Caco-2 (cell line): ENCODE results near the gene ABI3. TPM values are rescaled to one million over a fixed set of nuclear protein-coding genes. Genes with fewer than 3 reads are reported as not detected.

Experiments used
- BruUV-seq: library from RNA; stranded (reverse); fragments of 400-500 nt; replicated peaks from 2 replicates; lab custom pipeline; 2021; lab: Mats Ljungman, UMichigan
- CTCF ChIA-PET: fragments of 300-600 bp; sonication (Branson Sonifier 250); formaldehyde crosslinking; loops from one replicate; lab custom pipeline; 2022; ENCODE audit warnings: antibody characterized with exemption; lab: Charles Lee
- POLR2A ChIA-PET: fragments of 300-600 bp; sonication (Branson Sonifier 250); formaldehyde crosslinking; loops from one replicate; lab custom pipeline; 2022; ENCODE audit warnings: antibody characterized with exemption; lab: Charles Lee
- DNase-seq, 2 experiments: peaks; one replicate each; pipeline versions ENCODE4 v3.0.0 to v3.0.0-alpha.2; 2020 to 2022
- H3K27me3 ChIP-seq: replicated peaks from 2 replicates; pipeline ENCODE4 v1.6.0; 2011; ENCODE audit warnings: low read length; ENCODE audit not compliant: control insufficient read depth, insufficient read depth
- H3K36me3 ChIP-seq: 2 replicates; pipeline ENCODE4 v1.5.1; 2011; ENCODE audit warnings: low read length; ENCODE audit not compliant: control insufficient read depth, insufficient read depth
- H3K4me1 ChIP-seq: fragments of 250-450 bp; sonication (Bioruptor Pico); 2 replicates; pipeline ENCODE4 v1.5.1; 2020; ENCODE audit warnings: mild to moderate bottlenecking
- H3K4me3 ChIP-seq: 2 replicates; pipeline ENCODE4 v1.5.1; 2011; ENCODE audit warnings: low read depth, mild to moderate bottlenecking, control low read depth, low read length
- H3K9me3 ChIP-seq: fragments of 250-450 bp; sonication (Bioruptor Pico); 2 replicates; pipeline ENCODE4 v1.5.1; 2020; ENCODE audit warnings: mild to moderate bottlenecking, moderate library complexity
- H3K27ac Mint-ChIP-seq: one replicate; pipeline ENCODE4 v1.8.0; 2022; ENCODE audit warnings: mixed read lengths; ENCODE audit not compliant: unreplicated experiment
- H3K27me3 Mint-ChIP-seq: one replicate; pipeline ENCODE4 v1.8.0; 2022; ENCODE audit warnings: mixed read lengths; ENCODE audit not compliant: insufficient read depth, unreplicated experiment
- H3K36me3 Mint-ChIP-seq: one replicate; pipeline ENCODE4 v1.8.0; 2022; ENCODE audit warnings: mild to moderate bottlenecking, mixed read lengths; ENCODE audit not compliant: insufficient read depth, unreplicated experiment
- H3K4me1 Mint-ChIP-seq: one replicate; pipeline ENCODE4 v1.8.0; 2022; ENCODE audit warnings: low read depth, mixed read lengths; ENCODE audit not compliant: unreplicated experiment
- H3K4me3 Mint-ChIP-seq: one replicate; pipeline ENCODE4 v1.8.0; 2022; ENCODE audit warnings: mild to moderate bottlenecking, moderate library complexity, mixed read lengths; ENCODE audit not compliant: unreplicated experiment
- H3K9me3 Mint-ChIP-seq: one replicate; pipeline ENCODE4 v1.8.0; 2022; ENCODE audit warnings: mixed read lengths; ENCODE audit not compliant: unreplicated experiment
- CTCF ChIP-seq, 2 experiments: fragments of 200-600 bp in 1 of 2; IDR thresholded peaks; 1 replicate in 1 of 2; 2 replicates in 1 of 2; pipeline versions ENCODE4 v1.5.1 to v1.8.0; 2011 to 2022; ENCODE audit warnings: antibody characterized with exemption in 1 of 2, control low read depth in 1 of 2, inconsistent platforms in 1 of 2, low read depth in 1 of 2, low read length in 1 of 2, mild to moderate bottlenecking in 1 of 2, moderate library complexity in 1 of 2; ENCODE audit not compliant: insufficient read depth in 1 of 2, severe bottlenecking in 1 of 2, unreplicated experiment in 1 of 2
- intact Hi-C: fragments of 100-400 bp; cut with micrococcal nuclease; formaldehyde crosslinking; loops from one replicate; pipeline ENCODE4 v1.10.0; 2022; ENCODE audit not compliant: unreplicated experiment
- total RNA-seq: library from RNA; stranded (reverse); gene quantifications from 2 replicates; pipeline ENCODE4 v1.2.3, GENCODE V29; 2022

Gene ABI3
- total RNA-seq, 1 experiment from 2014 or later, result not detected

- H3K27me3 ChIP-seq, result no peaks in the 10 kb centered on the region
- H3K27me3 Mint-ChIP-seq, result peaks cover 3% of the 10 kb centered on the region
- H3K27ac Mint-ChIP-seq, result no peak overlapping the region
- no peak for TF ChIP-seq CTCF (IDR thresholded peaks at IDR 0.05; ENCODE audit: insufficient read depth in 1 of 2, low read depth in 1 of 2, low read length in 1 of 2, severe bottlenecking in 1 of 2, unreplicated experiment in 1 of 2)
- ChIA-PET CTCF (no interaction called here), POLR2A (no interaction called here)
- BruUV-seq, result no TSS peak
- H3K9me3 Mint-ChIP-seq, result no peaks in the 10 kb centered on the region
- no peaks in the 10 kb centered on the region for H3K36me3 ChIP-seq
- H3K4me3 Mint-ChIP-seq, result no peak overlapping the region
- H3K4me3 ChIP-seq, result no peak overlapping the region
- peaks cover 4% of the 10 kb centered on the region for H3K4me1 ChIP-seq
- H3K36me3 Mint-ChIP-seq, result no peaks in the 10 kb centered on the region
- intact Hi-C loops, result no loop called here
- H3K9me3 ChIP-seq, result no peaks in the 10 kb centered on the region
- no peak for DNase-seq
- H3K4me1 Mint-ChIP-seq, result no peaks in the 10 kb centered on the region
These were observed 30.5 kb downstream of the ABI3 start for GRCh38 chr17:49241040-49241439.

- intact Hi-C loops, result no loop called here
- H3K4me1 ChIP-seq, result peaks cover 2% of the 10 kb centered on the region
- Mint-ChIP-seq H3K36me3 (no peaks in the 10 kb centered on the region), H3K4me1 (no peaks in the 10 kb centered on the region), H3K9me3 (no peaks in the 10 kb centered on the region), H3K27ac (no peak overlapping the region), H3K27me3 (peaks cover 3% of the 10 kb centered on the region), H3K4me3 (no peak overlapping the region)
- BruUV-seq, result no TSS peak
- ChIA-PET POLR2A (no interaction called here), CTCF (no interaction called here)
- no peaks in the 10 kb centered on the region for H3K9me3 ChIP-seq
- H3K4me3 ChIP-seq, result no peak overlapping the region
- no peak for TF ChIP-seq CTCF (IDR thresholded peaks at IDR 0.05; ENCODE audit: insufficient read depth in 1 of 2, low read depth in 1 of 2, low read length in 1 of 2, severe bottlenecking in 1 of 2, unreplicated experiment in 1 of 2)
- no peak for DNase-seq
- H3K36me3 ChIP-seq, result no peaks in the 10 kb centered on the region
- H3K27me3 ChIP-seq, result no peaks in the 10 kb centered on the region
These were observed 31.3 kb downstream of the ABI3 start for GRCh38 chr17:49241692-49242397.

GRCh38 chr17:49242813-49243212 lies 32.3 kb downstream of the ABI3 start:
- Mint-ChIP-seq H3K4me3 (no peak overlapping the region), H3K4me1 (no peaks in the 10 kb centered on the region), H3K9me3 (no peaks in the 10 kb centered on the region), H3K27me3 (peaks cover 3% of the 10 kb centered on the region), H3K36me3 (no peaks in the 10 kb centered on the region), H3K27ac (no peak overlapping the region)
- Histone ChIP-seq H3K9me3 (no peaks in the 10 kb centered on the region), H3K36me3 (no peaks in the 10 kb centered on the region), H3K4me3 (no peak overlapping the region), H3K27me3 (no peaks in the 10 kb centered on the region), H3K4me1 (no peaks in the 10 kb centered on the region)
- TF ChIP-seq CTCF (IDR thresholded peaks at IDR 0.05; ENCODE audit: insufficient read depth in 1 of 2, low read depth in 1 of 2, low read length in 1 of 2, severe bottlenecking in 1 of 2, unreplicated experiment in 1 of 2), result no peak
- POLR2A ChIA-PET, result no interaction called here
- DNase-seq, result no peak
- CTCF ChIA-PET, result no interaction called here
- no TSS peak for BruUV-seq
- intact Hi-C loops, result no loop called here
